SH-SY5Y (cell line): ENCODE results near the gene MECP2.

Experiments used
- GATA2 ChIP-seq: IDR thresholded peaks from 2 replicates; pipeline ENCODE4 v1.6.1; 2011; ENCODE audit warnings: mild to moderate bottlenecking, low read depth, low read length
- GATA3 ChIP-seq: IDR thresholded peaks from 2 replicates; pipeline ENCODE4 v1.6.1; 2011; ENCODE audit warnings: low read depth, mild to moderate bottlenecking, low read length, moderate library complexity

DNA sequence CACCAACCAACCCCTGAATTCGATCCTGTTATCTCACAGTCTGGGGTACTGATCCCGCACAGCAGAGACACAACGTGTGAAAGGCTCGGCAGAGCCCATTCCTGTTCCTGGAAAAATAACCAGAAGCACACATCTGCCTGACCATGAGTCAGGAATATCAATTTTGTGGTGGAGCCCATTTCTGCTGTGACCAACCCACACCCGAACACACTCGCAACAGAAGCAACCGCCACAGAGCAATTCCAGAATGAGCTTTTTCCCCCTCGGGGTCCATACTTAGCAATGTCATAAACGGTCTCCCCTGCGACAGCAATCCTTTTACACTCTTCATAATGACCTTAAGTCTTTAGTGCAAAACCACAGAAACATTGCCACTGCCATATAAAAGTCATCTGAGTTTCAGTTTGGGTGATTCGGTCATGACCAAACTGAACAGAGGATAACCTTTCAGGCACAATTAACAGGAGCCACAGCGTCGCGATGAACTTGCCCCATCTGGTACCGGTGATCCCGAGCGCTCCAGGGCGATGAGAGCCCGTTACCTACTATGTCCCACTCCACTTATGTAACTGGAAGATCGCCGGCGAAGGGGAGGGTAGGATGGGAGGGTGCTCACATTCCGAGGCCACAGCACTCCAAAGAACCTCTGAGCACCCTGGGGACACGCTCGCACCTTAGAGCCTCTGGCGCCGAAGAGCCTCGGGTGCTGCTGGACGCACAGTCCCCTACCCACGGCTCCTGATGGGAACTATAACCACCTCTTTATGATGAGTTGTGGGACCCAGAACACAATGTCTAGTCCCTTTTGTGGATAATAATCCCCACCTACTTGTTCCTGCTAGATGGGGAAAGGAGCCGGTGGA is 1.1 kb downstream of the MECP2 start:
- TF ChIP-seq GATA2: no peak
- no peak for TF ChIP-seq GATA3
